HCT116 (cell line): Measurements from ENCODE around the gene RPGRIP1. TPM values are rescaled to one million over a fixed set of nuclear protein-coding genes. Genes with fewer than 3 reads are reported as not detected.

Experiments used
- ATAC-seq: fragments of 200-7000 bp; cut with Tn5 transposase; 2 replicates; pipeline ENCODE4 v1.9.1; 2020; ENCODE audit warnings: mild to moderate bottlenecking, moderate library complexity
- BruUV-seq: library from RNA; stranded (reverse); fragments of 400-500 nt; replicated peaks from 2 replicates; lab custom pipeline; 2021; lab: Mats Ljungman, UMichigan
- CTCF ChIA-PET: fragments of 300-600 bp; sonication (Branson Sonifier 250); formaldehyde crosslinking; loops from one replicate; lab custom pipeline; 2021; ENCODE audit warnings: antibody characterized with exemption; lab: Charles Lee
- POLR2A ChIA-PET: fragments of 300-600, 350-600 bp; sonication (Branson Sonifier 250); formaldehyde crosslinking; loops from one replicate; lab custom pipeline; 2021; ENCODE audit warnings: antibody characterized with exemption; lab: Charles Lee
- RAD21 ChIA-PET, 2 experiments: fragments of 300-600 bp; sonication (Branson Sonifier 250); formaldehyde crosslinking; loops; one replicate each; lab custom pipeline; 2023; ENCODE audit warnings: low total read pairs in 2 of 2; ENCODE audit not compliant: uncharacterized antibody in 2 of 2, unreplicated experiment in 2 of 2, low non-redundant PET in 1 of 2; lab: Charles Lee
- DNase-seq: peaks from one replicate; pipeline ENCODE4 v3.0.0-alpha.2; 2010; ENCODE audit warnings: low read depth, low spot score
- H2AFZ ChIP-seq: fragments of 200-600 bp; shearing (Covaris generic), sonication (generic); 2 replicates; pipeline ENCODE4 v1.6.1; 2017; ENCODE audit warnings: low read depth, mixed run types, mixed read lengths, antibody characterized with exemption, low read length; ENCODE audit not compliant: poor library complexity, severe bottlenecking
- H3K27ac ChIP-seq: 2 replicates; pipeline ENCODE4 v1.5.1; 2012; ENCODE audit warnings: low read depth, low read length
- H3K27me3 ChIP-seq: fragments of 200-600 bp; sonication (generic); 2 replicates; pipeline ENCODE4 v1.6.1; 2016; ENCODE audit warnings: mixed run types, low read length, mixed read lengths; ENCODE audit not compliant: insufficient read depth
- H3K36me3 ChIP-seq, 2 experiments: fragments of 200-500 bp in 1 of 2; fragments of 200-600 bp in 1 of 2; sonication (Bioruptor generic) in 1 of 2; sonication (generic) in 1 of 2; 2 replicates each; pipeline versions ENCODE4 v1.5.1 to v1.6.1; 2014 to 2016; ENCODE audit warnings: low read length in 2 of 2, inconsistent platforms in 1 of 2, mixed read lengths in 1 of 2, mixed run types in 1 of 2; ENCODE audit not compliant: insufficient read depth in 2 of 2, control insufficient read depth in 1 of 2
- H3K4me1 ChIP-seq, 2 experiments: fragments of 200-600 bp in 1 of 2; sonication (generic) in 1 of 2; 2 replicates each; pipeline versions ENCODE4 v1.5.1 to v1.6.1; 2012 to 2017; ENCODE audit warnings: low read length in 2 of 2, inconsistent platforms in 1 of 2, mild to moderate bottlenecking in 1 of 2, mixed read lengths in 1 of 2, mixed run types in 1 of 2, moderate library complexity in 1 of 2; ENCODE audit not compliant: insufficient read depth in 2 of 2, control insufficient read depth in 1 of 2
- H3K4me2 ChIP-seq: fragments of 200-600 bp; sonication (generic); 2 replicates; pipeline ENCODE4 v1.6.1; 2017; ENCODE audit warnings: mixed run types, low read length, mixed read lengths
- H3K4me3 ChIP-seq, 2 experiments: fragments of 200-600 bp in 1 of 2; sonication (generic) in 1 of 2; replicated peaks in 1 of 2; 2 replicates each; pipeline ENCODE4 v1.5.1; 2011 to 2016; ENCODE audit warnings: low read length in 2 of 2, control low read depth in 1 of 2, low read depth in 1 of 2, mild to moderate bottlenecking in 1 of 2, mixed read lengths in 1 of 2, mixed run types in 1 of 2
- H3K79me2 ChIP-seq: fragments of 200-600 bp; sonication (generic); 2 replicates; pipeline ENCODE4 v1.6.1; 2017; ENCODE audit warnings: mild to moderate bottlenecking, mixed run types, low read length, moderate library complexity, mixed read lengths; ENCODE audit not compliant: insufficient read depth
- H3K9ac ChIP-seq: fragments of 200-600 bp; sonication (generic); 2 replicates; pipeline ENCODE4 v1.6.1; 2016; ENCODE audit warnings: low read length, mixed read lengths
- H3K9me2 ChIP-seq: fragments of 200-600 bp; sonication (generic), shearing (Covaris generic); 2 replicates; pipeline ENCODE4 v1.6.1; 2017; ENCODE audit warnings: mixed run types, mild to moderate bottlenecking, moderate library complexity; ENCODE audit not compliant: insufficient read depth
- H3K9me3 ChIP-seq, 2 experiments: fragments of 200-500 bp in 1 of 2; fragments of 200-600 bp in 1 of 2; sonication (Bioruptor generic) in 1 of 2; sonication (generic) in 1 of 2; 2 replicates each; pipeline ENCODE4 v1.6.1; 2014 to 2017; ENCODE audit warnings: low read length in 2 of 2, mixed read lengths in 2 of 2, inconsistent platforms in 1 of 2, low read depth in 1 of 2, mild to moderate bottlenecking in 1 of 2, mixed run types in 1 of 2, moderate library complexity in 1 of 2; ENCODE audit not compliant: control insufficient read depth in 1 of 2, insufficient read depth in 1 of 2
- H4K20me1 ChIP-seq: fragments of 200-600 bp; sonication (generic), shearing (Covaris generic); 2 replicates; pipeline ENCODE4 v1.6.1; 2017; ENCODE audit warnings: mixed run types, mild to moderate bottlenecking, moderate library complexity; ENCODE audit not compliant: insufficient read depth
- ATF3 ChIP-seq: IDR thresholded peaks from 2 replicates; pipeline ENCODE4 v1.6.1; 2012
- CEBPB ChIP-seq: IDR thresholded peaks from 2 replicates; pipeline ENCODE4 v1.6.1; 2012; ENCODE audit warnings: low read depth
- EZH2 ChIP-seq: fragments of 200-600 bp; sonication (generic); IDR thresholded peaks from 2 replicates; pipeline ENCODE4 v1.6.1; 2017; ENCODE audit warnings: antibody characterized with exemption, mixed run types
- FOSL1 ChIP-seq: IDR thresholded peaks from 2 replicates; pipeline ENCODE4 v1.6.1; 2012; ENCODE audit warnings: low read depth
- POLR2A ChIP-seq: IDR thresholded peaks from 2 replicates; pipeline ENCODE4 v1.7.0; 2011; ENCODE audit warnings: borderline replicate concordance; ENCODE audit not compliant: insufficient read depth, insufficient read length; ENCODE audit errors: extremely low read depth
- RAD21 ChIP-seq: IDR thresholded peaks from 2 replicates; pipeline ENCODE4 v1.6.1; 2012; ENCODE audit warnings: low read depth, mild to moderate bottlenecking
- REST ChIP-seq: IDR thresholded peaks from 2 replicates; pipeline ENCODE4 v1.6.1; 2012; ENCODE audit warnings: low read depth
- SP1 ChIP-seq: IDR thresholded peaks from 2 replicates; pipeline ENCODE4 v1.6.1; 2012; ENCODE audit warnings: low read depth
- SRF ChIP-seq: IDR thresholded peaks from 2 replicates; pipeline ENCODE4 v1.6.1; 2012; ENCODE audit warnings: low read depth
- YY1 ChIP-seq: IDR thresholded peaks from 2 replicates; pipeline ENCODE4 v1.6.1; 2011; ENCODE audit warnings: low read length, low read depth, moderate library complexity, mild to moderate bottlenecking; ENCODE audit not compliant: insufficient replicate concordance; ENCODE audit errors: extremely low read depth
- ZBTB33 ChIP-seq: IDR thresholded peaks from 2 replicates; pipeline ENCODE4 v1.6.1; 2011; ENCODE audit warnings: mild to moderate bottlenecking, low read length, moderate library complexity; ENCODE audit not compliant: insufficient replicate concordance; ENCODE audit errors: extremely low read depth
- ZNF274 ChIP-seq: fragments of 200-500 bp; sonication (Bioruptor generic); IDR thresholded peaks from 2 replicates; pipeline ENCODE4 v1.6.1; 2014; ENCODE audit warnings: mild to moderate bottlenecking, low read depth, low read length, inconsistent platforms
- intact Hi-C: fragments of 100-400 bp; cut with micrococcal nuclease; formaldehyde crosslinking; loops from 2 replicates; pipeline ENCODE4 v1.10.0; 2022
- total RNA-seq: library from RNA; stranded (reverse); gene quantifications from one replicate; pipeline ENCODE4 v1.2.1, GENCODE V29; 2021; ENCODE audit not compliant: unreplicated experiment

The RPGRIP1 gene
- total RNA-seq, 1 experiment from 2014 or later: not detected

GRCh38 chr14:21307637-21308036 is 27.8 kb downstream of the RPGRIP1 start:
- H3K9me2 ChIP-seq: no peaks in the 10 kb centered on the region
- H3K4me2 ChIP-seq: no peak overlapping the region
- H3K36me3 ChIP-seq: no peaks in the 10 kb centered on the region
- POLR2A ChIA-PET: interaction anchor here (0.7 kb wide), 1 partner anchor 11 kb away, joined by 3 read pairs; no protein-coding TSS in a partner anchor
- BruUV-seq: no TSS peak
- no peaks in the 10 kb centered on the region; the same call in 1 of the 2 replicates for H3K27me3 ChIP-seq
- no peaks in the 10 kb centered on the region for H4K20me1 ChIP-seq
- H3K4me1 ChIP-seq: peaks cover 0 to 15% of the 10 kb centered on the region in 2 experiments; a peak in 3 of 4 replicates
- intact Hi-C loops: no loop called here
- DNase-seq (no peak), ATAC-seq (no peak)
- TF ChIP-seq SP1: no peak
- no peak for TF ChIP-seq POLR2A
- TF ChIP-seq RAD21: no peak
- TF ChIP-seq FOSL1: no peak
- TF ChIP-seq SRF: no peak
- TF ChIP-seq ZBTB33: no peak
- TF ChIP-seq CEBPB: no peak
- TF ChIP-seq ZNF274: no peak
- no peak for TF ChIP-seq EZH2
- no peak for TF ChIP-seq REST
- no peak for TF ChIP-seq YY1
- no peak for TF ChIP-seq ATF3
- no peak overlapping the region for H3K4me3 ChIP-seq
- CTCF ChIA-PET: no interaction called here
- no peak overlapping the region for H2AFZ ChIP-seq
- H3K9me3 ChIP-seq: no peaks in the 10 kb centered on the region
- RAD21 ChIA-PET: no interaction called here
- H3K27ac ChIP-seq: no peak overlapping the region
- H3K9ac ChIP-seq: no peak overlapping the region
- no peaks in the 10 kb centered on the region for H3K79me2 ChIP-seq
